OCI-LY7 (cell line): Measurements from ENCODE around the gene TMEM239. TPM values are rescaled to one million over a fixed set of nuclear protein-coding genes. Genes with fewer than 3 reads are reported as not detected.

Experiments
- BruUV-seq: library from RNA; stranded (reverse); fragments of 400-500 nt; replicated peaks from 2 replicates; lab custom pipeline; 2021; lab: Mats Ljungman, UMichigan
- CTCF ChIA-PET: fragments of 300-600 bp; sonication (Branson Sonifier 250); formaldehyde crosslinking; loops from one replicate; lab custom pipeline; 2022; ENCODE audit warnings: antibody characterized with exemption; ENCODE audit not compliant: unreplicated experiment; lab: Charles Lee
- POLR2A ChIA-PET: fragments of 300-600 bp; sonication (Branson Sonifier 250); formaldehyde crosslinking; loops from one replicate; lab custom pipeline; 2022; ENCODE audit warnings: antibody characterized with exemption; lab: Charles Lee
- DNase-seq: peaks from one replicate; pipeline ENCODE4 v3.0.0-alpha.2; 2015; ENCODE audit warnings: low spot score
- H2AFZ ChIP-seq: fragments of 200-600 bp; sonication (generic), shearing (Covaris generic); 2 replicates; pipeline ENCODE4 v1.6.1; 2014; ENCODE audit warnings: mild to moderate bottlenecking, antibody characterized with exemption, low read length, moderate library complexity
- H3K27ac ChIP-seq: fragments of 200-600 bp; sonication (generic); 2 replicates; pipeline ENCODE4 v1.5.1; 2014; ENCODE audit warnings: mixed run types, low read depth, mild to moderate bottlenecking, moderate library complexity, low read length, inconsistent platforms; ENCODE audit not compliant: poor library complexity, severe bottlenecking
- H3K36me3 ChIP-seq: fragments of 200-600 bp; sonication (generic); 2 replicates; pipeline ENCODE4 v1.6.1; 2014; ENCODE audit warnings: mild to moderate bottlenecking, antibody characterized with exemption, low read length, moderate library complexity, mixed read lengths; ENCODE audit not compliant: insufficient read depth
- H3K4me1 ChIP-seq: fragments of 200-600 bp; sonication (generic); 2 replicates; pipeline ENCODE4 v1.5.1; 2014; ENCODE audit warnings: mild to moderate bottlenecking, low read length; ENCODE audit not compliant: insufficient read depth, poor library complexity, severe bottlenecking
- H3K4me2 ChIP-seq: fragments of 200-600 bp; sonication (generic); 2 replicates; pipeline ENCODE4 v1.6.1; 2014; ENCODE audit warnings: mild to moderate bottlenecking, low read length
- H3K4me3 ChIP-seq: fragments of 200-600 bp; sonication (generic); 2 replicates; pipeline ENCODE4 v1.5.1; 2014; ENCODE audit warnings: mild to moderate bottlenecking, low read depth, low read length; ENCODE audit not compliant: poor library complexity, severe bottlenecking
- H3K79me2 ChIP-seq: fragments of 200-600 bp; sonication (generic); 2 replicates; pipeline ENCODE4 v1.6.1; 2016; ENCODE audit warnings: low read depth, mild to moderate bottlenecking, low read length, moderate library complexity, mixed read lengths; ENCODE audit not compliant: insufficient read depth
- H3K9me2 ChIP-seq: fragments of 200-600 bp; sonication (generic); 2 replicates; pipeline ENCODE4 v1.6.1; 2016; ENCODE audit warnings: mild to moderate bottlenecking, low read length, mixed read lengths; ENCODE audit not compliant: insufficient read depth
- H3K9me3 ChIP-seq: fragments of 200-600 bp; sonication (generic); 2 replicates; pipeline ENCODE4 v1.6.1; 2014; ENCODE audit warnings: mild to moderate bottlenecking, mixed run types, low read length, mixed read lengths
- H4K20me1 ChIP-seq: fragments of 200-600 bp; sonication (generic); 2 replicates; pipeline ENCODE4 v1.6.1; 2014; ENCODE audit warnings: mild to moderate bottlenecking, antibody characterized with exemption, low read length, moderate library complexity, mixed read lengths; ENCODE audit not compliant: insufficient read depth
- EZH2phosphoT487 ChIP-seq: fragments of 200-600 bp; sonication (generic); IDR thresholded peaks from 2 replicates; pipeline ENCODE4 v1.6.1; 2018; ENCODE audit warnings: low read depth, borderline replicate concordance, mild to moderate bottlenecking, mixed run types, antibody characterized with exemption, low read length, moderate library complexity, mixed read lengths
- intact Hi-C: fragments of 100-400 bp; cut with micrococcal nuclease; formaldehyde crosslinking; loops from one replicate; pipeline ENCODE4 v1.10.0; 2022; ENCODE audit not compliant: unreplicated experiment
- total RNA-seq, 2 experiments: library from RNA; depleted of rRNA in 1 of 2; stranded (reverse); fragments of >200 nt in 1 of 2; shearing (Covaris generic) in 1 of 2; gene quantifications; 2 replicates each; pipeline ENCODE4 v1.2.3, GENCODE V29; 2014 to 2022
- TF ChIP-seq, protein P1 (sequence below): fragments of 200-600 bp; sonication (generic); conservative IDR thresholded peaks from 2 replicates; pipeline ENCODE4 v1.5.1; 2014; ENCODE audit warnings: mild to moderate bottlenecking, antibody characterized with exemption, low read length, moderate library complexity, mixed read lengths

TMEM239 gene
- total RNA-seq, 2 experiments from 2014 or later = not detected

DNA sequence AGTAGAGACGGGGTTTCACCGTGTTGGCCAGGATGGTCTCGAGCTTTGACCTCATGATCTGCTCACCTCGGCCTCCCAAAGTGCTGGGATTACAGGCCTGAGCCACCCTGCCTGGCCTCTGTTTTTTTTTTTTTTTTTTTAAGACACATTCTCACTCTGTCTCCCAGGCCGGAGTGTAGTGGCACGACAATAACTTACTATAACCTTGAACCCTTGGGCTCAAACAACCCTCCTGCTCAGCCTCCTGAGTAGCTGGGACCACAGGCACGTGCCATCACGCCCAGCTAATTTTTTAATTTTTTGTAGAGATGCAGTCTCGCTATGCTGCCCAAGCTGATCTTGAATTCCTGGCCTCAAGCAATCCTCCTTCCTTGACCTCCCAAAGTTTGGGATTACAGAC is 42.4 kb upstream of the TMEM239 start:
- H3K27ac ChIP-seq = no peak overlapping the region
- CTCF ChIA-PET = no interaction called here
- no peak overlapping the region for H3K4me2 ChIP-seq
- DNase-seq = no peak
- no peaks in the 10 kb centered on the region for H3K9me2 ChIP-seq
- TF ChIP-seq, protein P1, sequence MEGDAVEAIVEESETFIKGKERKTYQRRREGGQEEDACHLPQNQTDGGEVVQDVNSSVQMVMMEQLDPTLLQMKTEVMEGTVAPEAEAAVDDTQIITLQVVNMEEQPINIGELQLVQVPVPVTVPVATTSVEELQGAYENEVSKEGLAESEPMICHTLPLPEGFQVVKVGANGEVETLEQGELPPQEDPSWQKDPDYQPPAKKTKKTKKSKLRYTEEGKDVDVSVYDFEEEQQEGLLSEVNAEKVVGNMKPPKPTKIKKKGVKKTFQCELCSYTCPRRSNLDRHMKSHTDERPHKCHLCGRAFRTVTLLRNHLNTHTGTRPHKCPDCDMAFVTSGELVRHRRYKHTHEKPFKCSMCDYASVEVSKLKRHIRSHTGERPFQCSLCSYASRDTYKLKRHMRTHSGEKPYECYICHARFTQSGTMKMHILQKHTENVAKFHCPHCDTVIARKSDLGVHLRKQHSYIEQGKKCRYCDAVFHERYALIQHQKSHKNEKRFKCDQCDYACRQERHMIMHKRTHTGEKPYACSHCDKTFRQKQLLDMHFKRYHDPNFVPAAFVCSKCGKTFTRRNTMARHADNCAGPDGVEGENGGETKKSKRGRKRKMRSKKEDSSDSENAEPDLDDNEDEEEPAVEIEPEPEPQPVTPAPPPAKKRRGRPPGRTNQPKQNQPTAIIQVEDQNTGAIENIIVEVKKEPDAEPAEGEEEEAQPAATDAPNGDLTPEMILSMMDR = no peak
- TF ChIP-seq EZH2phosphoT487 = no peak
- intact Hi-C loops = no loop called here
- no peak overlapping the region for H2AFZ ChIP-seq
- no peaks in the 10 kb centered on the region for H3K79me2 ChIP-seq
- no peak overlapping the region for H3K4me3 ChIP-seq
- no peaks in the 10 kb centered on the region for H3K4me1 ChIP-seq
- no peaks in the 10 kb centered on the region for H3K36me3 ChIP-seq
- BruUV-seq = no TSS peak
- H3K9me3 ChIP-seq = no peaks in the 10 kb centered on the region
- POLR2A ChIA-PET = no interaction called here
- no peaks in the 10 kb centered on the region for H4K20me1 ChIP-seq

DNA sequence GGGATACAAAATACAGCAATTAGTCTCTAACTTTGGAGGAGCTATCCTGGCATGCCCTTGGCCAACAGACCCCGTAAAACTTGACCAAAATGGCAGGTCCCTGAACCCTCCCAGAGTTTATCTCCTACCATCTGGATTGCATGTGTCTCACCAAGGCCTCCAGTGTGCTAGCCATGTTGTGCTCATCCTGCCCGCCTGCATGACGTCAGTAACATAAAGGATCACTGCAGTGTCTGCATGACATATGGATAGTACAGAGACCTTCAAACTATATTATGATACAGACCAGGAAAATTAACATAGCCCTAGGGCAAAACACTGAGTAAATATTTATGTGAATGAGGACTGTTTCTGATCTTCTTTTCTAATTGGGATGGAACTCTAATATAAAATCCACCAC is 41.0 kb upstream of the TMEM239 start:
- no peak overlapping the region for H2AFZ ChIP-seq
- POLR2A ChIA-PET = interaction anchor here (0.7 kb wide), 1 partner anchor 1429 kb away, joined by 3 read pairs; no protein-coding TSS in a partner anchor
- H3K9me2 ChIP-seq = no peaks in the 10 kb centered on the region
- H3K27ac ChIP-seq = no peak overlapping the region
- H4K20me1 ChIP-seq = no peaks in the 10 kb centered on the region
- DNase-seq = no peak
- no peak overlapping the region for H3K4me3 ChIP-seq
- TF ChIP-seq, protein P1 = no peak
- TF ChIP-seq EZH2phosphoT487 = no peak
- no peaks in the 10 kb centered on the region for H3K36me3 ChIP-seq
- intact Hi-C loops = no loop called here
- BruUV-seq = no TSS peak
- CTCF ChIA-PET = no interaction called here
- no peak overlapping the region for H3K4me2 ChIP-seq
- no peaks in the 10 kb centered on the region for H3K79me2 ChIP-seq
- H3K4me1 ChIP-seq = no peaks in the 10 kb centered on the region
- H3K9me3 ChIP-seq = no peaks in the 10 kb centered on the region

DNA sequence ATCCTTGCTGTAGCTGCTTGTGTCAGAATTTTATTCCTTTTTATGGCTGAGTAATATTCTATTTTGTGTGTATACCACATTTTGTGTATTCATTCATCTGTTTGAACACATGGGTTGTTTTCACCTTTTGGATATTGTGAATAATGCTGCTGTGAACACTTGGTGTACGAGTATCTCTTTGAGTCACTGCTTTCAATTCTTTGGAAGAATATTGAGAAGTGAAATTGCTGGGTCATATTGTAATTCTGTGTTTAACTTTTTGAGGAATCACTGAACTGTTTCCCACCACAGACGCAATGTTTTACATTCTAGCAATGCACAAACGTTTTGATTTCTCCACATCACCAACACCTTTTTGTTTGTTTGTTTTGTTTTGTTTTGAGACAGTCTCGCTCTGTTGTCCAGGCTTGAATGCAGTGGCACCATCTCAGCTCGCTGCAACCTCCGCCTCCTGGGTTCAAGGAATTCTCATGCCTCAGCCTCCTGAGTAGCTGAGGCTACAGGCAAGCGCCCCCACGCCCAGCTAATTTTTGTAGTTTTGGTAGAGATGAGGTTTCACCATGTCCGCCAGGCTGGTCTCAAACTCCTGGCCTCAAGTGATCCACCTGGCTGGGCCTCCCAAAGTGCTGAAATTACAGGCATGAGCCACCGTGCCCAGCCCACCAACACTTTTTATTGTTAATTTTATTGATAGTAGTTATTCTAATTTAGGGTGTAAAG is 37.4 kb upstream of the TMEM239 start:
- H3K79me2 ChIP-seq = no peaks in the 10 kb centered on the region
- no peaks in the 10 kb centered on the region for H4K20me1 ChIP-seq
- ChIA-PET POLR2A (no interaction called here), CTCF (no interaction called here)
- no peak overlapping the region for H2AFZ ChIP-seq
- intact Hi-C loops = no loop called here
- no peaks in the 10 kb centered on the region for H3K9me2 ChIP-seq
- H3K4me1 ChIP-seq = no peaks in the 10 kb centered on the region
- H3K4me3 ChIP-seq = no peak overlapping the region
- BruUV-seq = no TSS peak
- no peak overlapping the region for H3K27ac ChIP-seq
- TF ChIP-seq EZH2phosphoT487 = no peak
- TF ChIP-seq, protein P1 = no peak
- H3K4me2 ChIP-seq = no peak overlapping the region
- H3K36me3 ChIP-seq = no peaks in the 10 kb centered on the region
- no peak for DNase-seq
- no peaks in the 10 kb centered on the region for H3K9me3 ChIP-seq
